HG03159 (cell line): Measurements from ENCODE around the gene ZACN.
A peak's percentile ranks its signal among the peaks of the same experiment; 100 is the strongest.

Source experiments
- ATAC-seq: cut with Tn5 transposase; IDR thresholded peaks from one replicate; pipeline ENCODE4 v1.9.1; 2021; ENCODE audit warnings: mild to moderate bottlenecking, moderate library complexity; ENCODE audit not compliant: unreplicated experiment

ZACN gene

DNA sequence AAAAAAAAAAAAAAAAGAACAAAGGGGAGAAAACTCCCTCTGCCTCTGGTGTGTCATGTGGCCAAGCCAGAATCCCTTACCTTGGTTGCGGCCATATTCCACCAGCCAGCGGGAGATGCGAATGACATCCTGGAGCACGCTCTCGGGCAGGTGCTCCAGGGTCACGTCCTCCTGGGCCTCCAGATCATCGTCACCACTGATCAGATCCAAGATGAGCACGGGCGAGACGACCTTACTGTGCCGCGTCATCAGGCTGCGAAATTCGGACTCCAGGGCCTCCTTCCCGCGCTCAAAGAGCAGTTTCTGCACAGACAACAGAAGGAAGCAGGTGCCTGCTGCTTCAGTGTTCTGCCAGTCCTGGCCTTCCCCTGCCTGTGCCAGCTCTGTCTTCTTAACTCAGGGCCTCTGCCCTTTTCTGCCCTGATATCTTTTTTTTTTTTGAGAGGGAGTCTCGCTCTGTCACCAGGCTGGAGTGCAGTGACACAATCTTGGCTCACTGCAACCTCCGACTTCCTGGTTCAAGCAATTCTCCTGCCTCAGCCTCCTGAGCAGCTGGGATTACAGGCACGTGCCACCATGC lies 18.8 kb downstream of the ZACN start:
- ATAC-seq: no peak

DNA sequence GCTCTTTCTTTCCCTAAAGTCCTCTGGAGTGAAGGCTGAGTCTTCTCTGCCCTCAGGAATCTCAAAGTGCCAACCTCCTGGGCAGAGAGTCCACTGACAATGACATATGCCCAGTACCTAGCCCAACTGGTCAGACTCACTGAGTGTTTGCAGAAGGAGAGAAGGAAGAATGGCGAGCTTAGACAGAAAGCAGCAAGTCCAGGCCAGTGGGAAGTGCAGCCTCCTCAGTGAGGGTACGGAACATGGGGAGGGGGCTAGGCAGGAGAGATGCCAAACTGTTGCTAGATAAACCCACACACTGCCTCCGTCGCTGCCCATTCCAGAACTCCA lies 23.9 kb downstream of the ZACN start:
- no peak for ATAC-seq

DNA sequence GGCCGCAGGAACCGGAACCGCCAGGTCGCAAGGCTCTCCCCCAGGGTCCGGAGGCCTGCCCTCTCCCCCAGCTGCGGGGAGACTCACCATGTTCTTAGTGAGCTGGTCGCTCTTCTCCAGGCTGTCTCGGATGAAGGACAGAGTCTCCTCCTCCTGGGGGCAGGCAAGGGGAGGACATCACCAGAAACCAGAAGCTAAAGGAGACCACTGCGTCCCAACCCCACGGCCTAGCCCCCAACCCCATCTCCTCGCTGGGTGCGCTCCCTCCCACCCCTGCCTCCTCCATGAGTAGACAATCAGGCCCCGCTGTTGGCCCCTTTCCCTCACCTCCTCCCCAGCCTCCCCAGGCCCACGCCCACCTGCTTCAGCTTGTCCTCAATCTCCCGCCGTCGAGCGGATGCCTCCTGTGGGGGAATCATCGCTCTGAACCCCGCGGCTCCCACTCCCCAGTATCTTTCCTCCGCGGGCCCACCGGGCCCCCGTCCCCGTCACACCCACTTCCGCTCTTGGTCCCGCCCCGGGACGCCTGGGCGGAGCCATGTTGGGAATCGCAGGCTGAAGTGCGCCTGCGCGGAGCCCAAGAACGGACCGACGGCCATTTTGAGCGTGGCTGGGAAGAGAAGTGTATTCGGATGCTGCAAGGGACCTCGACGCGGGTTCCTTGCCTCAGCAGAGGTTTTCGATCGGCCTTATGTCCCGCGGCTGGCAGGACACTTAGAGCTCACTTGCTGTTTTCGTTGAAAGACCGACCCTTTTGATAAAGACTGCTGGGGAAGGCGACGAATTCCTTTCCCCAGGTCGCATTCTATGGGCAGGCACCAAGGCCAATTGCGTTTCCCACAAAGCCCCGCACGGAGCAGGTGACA lies 24.5 kb downstream of the ZACN start, which contains the start of gene EXOC7:
Gene EXOC7, minus strand, starts transcription at position 514 of the 866 bp plus-strand sequence. Its CDS starts 95 bp downstream, at position 419.
- peak; percentile 85 for ATAC-seq

GRCh38 chr17:76104140-76104895 lies 25.3 kb downstream of the ZACN start:
- ATAC-seq: no peak

GRCh38 chr17:76104896-76105231 lies 25.9 kb downstream of the ZACN start:
- ATAC-seq: no peak

GRCh38 chr17:76106703-76107102 lies 27.7 kb downstream of the ZACN start:
- no peak for ATAC-seq

DNA sequence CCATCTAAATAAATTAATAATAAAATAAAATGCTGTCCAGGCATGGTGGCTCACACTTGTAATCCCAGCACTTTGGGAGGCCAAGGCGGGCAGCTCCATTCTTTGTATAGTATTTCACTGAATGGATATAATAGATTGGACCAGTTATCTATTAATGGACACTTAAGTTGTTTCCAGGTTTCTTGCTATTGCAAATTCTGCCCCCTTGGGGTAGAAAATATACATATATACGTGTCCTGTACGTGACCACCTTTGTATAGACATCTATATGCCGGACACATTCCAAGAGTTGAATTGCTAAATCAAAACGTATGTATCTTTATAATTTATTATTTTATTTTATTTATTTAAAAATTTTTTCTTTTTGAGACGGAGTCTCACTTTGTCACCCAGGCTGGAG lies 28.5 kb downstream of the ZACN start:
- ATAC-seq: no peak

GRCh38 chr17:76111956-76112355 lies 33.0 kb downstream of the ZACN start:
- no peak for ATAC-seq

DNA sequence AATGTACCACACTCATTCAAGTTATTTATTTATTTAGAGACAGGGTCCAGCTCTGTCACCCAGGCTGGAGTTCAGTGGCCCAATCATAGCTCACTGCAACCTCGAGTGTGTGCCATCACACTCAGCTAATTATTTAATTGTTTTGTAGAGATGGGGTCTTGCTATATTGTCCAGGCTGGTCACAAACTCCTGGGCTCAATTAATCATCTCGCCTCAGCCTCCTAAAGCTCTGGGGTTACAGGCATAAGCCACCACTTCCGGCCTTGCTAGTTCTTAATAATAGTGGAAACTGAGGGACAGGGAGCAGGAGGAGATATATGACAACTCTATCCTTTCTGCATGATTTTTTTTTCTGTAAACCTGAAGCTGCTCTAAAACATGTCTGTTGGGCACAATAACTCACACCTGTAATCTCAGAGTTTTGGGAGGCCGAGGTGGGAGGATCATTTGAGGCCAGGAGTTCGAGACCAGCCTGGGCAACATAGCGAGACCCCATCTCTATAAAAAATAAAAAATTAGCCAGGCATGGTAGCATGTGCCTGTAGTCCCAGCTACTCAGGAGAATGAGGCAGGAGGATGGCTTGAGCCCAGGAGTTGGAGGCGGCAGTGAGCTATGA lies 36.3 kb downstream of the ZACN start:
- no peak for ATAC-seq

GRCh38 chr17:76119409-76120371 lies 40.7 kb downstream of the ZACN start:
- ATAC-seq: no peak

- no peak for ATAC-seq
Observed at GRCh38 chr17:76120658-76121008, 41.7 kb downstream of the ZACN start.

- no peak for ATAC-seq
Observed at GRCh38 chr17:76121932-76122430, 43.0 kb downstream of the ZACN start.

GRCh38 chr17:76122431-76123190 lies 43.6 kb downstream of the ZACN start:
- ATAC-seq: no peak

DNA sequence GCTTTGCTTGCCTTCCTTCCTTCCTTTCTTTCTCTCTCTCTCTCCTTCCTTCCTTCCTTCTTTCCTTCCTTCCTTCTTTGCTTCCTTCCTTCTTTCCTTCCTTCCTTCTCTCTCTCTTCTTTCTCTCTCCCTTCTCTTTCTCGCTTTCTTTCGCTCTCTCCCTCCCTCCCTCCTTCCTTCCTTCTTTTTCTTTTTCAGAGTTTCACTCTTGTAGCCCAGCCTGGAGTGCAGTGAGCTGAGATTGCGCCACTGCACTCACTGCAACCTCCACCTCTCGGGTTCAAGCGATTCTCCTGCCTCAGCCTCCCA lies 44.2 kb downstream of the ZACN start:
- no peak for ATAC-seq

- no peak for ATAC-seq
Observed at GRCh38 chr17:76123749-76124581, 45.0 kb downstream of the ZACN start.

DNA sequence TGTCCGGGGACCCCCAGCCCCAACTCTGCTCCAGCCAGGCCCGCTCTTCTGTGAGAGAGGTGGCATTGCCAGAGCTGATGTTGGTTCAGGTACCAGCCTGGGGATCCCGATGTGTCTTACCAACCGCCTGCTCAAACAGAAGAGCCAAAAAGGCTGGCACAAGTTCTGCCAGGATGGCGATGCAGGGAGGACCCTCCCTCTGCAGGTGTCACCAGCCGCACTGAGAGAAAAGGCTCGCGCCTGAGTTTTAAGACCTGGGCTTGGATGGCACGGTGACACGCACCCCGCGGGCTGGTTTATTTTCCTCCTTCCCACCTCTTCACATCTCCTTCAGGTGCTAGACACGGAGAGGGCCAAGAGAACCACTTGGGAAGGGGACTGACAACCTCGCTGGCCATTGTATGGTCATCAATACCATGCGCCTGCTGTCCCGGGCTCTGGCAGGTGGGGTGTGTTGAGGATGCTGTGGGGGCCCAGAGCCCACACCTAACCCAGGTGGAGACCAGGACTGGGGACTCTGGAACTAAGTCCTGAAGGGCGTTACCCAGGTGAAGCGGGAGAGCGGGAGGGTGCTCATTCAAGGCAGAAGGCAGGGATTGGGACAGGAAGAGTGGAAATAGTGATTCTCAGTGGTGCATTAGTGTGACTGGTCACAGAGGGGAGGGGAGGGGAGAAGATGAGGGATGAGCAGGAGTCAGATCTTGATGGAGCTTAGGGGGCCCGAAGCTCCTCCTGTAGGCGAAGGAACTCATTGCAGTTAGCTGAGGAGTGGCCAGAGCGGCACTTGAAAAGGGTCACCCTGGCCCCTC lies 45.8 kb downstream of the ZACN start:
- ATAC-seq: no peak

GRCh38 chr17:76125391-76125675 lies 46.4 kb downstream of the ZACN start:
- ATAC-seq: no peak

DNA sequence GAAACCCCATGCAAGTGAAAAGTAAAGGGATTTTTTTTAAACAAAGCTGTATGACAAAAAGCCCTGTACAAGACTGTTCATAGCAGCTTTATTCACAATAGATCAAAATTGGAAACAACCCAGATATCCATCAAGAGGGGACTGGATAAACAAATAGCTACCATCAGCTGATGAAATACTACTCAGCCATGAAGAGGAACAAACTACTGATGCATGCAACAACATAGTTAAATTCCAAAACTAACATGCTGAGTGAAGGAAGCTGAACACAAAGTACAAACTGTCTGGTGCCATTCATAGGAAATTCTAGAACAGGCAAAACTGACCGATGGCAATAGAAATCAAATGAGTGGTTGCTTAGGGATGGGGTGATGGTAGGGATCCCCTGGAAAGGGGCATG lies 46.9 kb downstream of the ZACN start:
- no peak for ATAC-seq
